Measurements from ENCODE around the gene RGL1. TPM values are rescaled to one million over a fixed set of nuclear protein-coding genes. Genes with fewer than 3 reads are reported as not detected.

RGL1 gene
- polyA plus RNA-seq, 4 donors = 47.4 to 59.6 (median 52.7) TPM

GRCh38 chr1:183910845-183911244 lies 105.9 kb downstream of the RGL1 start:
- no peak for DNase-seq (ENCODE audit: low read depth in 4 of 4, low spot score in 3 of 4)

- DNase-seq (ENCODE audit: low read depth in 4 of 4, low spot score in 3 of 4) = no peak
Observed at GRCh38 chr1:183911285-183911684, 106.4 kb downstream of the RGL1 start.

DNA sequence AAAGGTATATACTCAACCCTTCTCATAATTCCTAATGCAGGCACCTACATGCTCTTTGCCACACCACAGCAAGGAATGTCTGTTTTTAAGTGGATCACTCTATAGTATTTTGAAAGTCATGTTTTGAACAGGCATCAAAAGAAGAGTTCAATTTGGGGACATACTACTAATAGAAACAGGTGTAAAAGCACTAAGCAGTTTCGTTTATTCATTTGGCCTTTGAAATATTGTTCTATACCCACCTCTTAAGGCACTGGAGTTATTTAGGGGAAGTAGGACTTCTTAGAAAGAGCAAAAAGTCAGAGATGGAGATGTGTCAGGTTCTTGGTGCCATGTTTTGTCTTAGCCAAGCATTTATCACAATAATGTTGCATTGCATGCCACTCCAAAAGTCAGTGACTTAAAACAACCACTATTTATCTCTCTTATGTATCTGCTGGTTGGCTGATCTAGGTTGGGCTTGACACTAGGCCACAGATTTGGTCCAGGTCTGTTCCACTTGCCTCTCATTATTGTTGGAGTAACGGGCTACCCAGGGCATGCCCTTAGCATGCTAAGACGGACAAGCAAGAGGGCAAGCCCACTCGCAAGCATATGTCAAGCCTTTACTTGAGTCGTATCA lies 107.5 kb downstream of the RGL1 start:
- no peak for DNase-seq (ENCODE audit: low read depth in 4 of 4, low spot score in 3 of 4)

- DNase-seq (ENCODE audit: low read depth in 4 of 4, low spot score in 3 of 4) = no peak
Observed at GRCh38 chr1:183913567-183913993, 108.7 kb downstream of the RGL1 start.

DNA sequence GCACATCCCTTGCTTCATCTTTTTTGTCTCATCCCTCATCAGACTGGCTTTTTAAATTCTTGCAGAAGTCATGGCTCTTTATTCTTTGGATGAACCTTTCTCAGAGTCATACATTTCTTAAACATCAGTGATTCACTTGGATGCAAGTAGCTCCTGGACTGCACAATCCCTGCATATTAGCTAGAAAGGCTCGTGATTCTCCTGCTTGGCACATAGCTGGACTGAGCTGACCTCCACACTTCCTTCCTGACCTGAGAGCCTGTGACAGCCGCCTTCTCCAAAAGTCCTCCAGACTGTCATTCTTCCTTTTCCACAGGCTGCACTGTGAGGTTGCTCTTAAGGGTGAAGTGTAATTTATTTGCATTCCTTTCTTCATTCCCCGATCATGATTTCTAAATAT lies 109.4 kb downstream of the RGL1 start:
- DNase-seq (ENCODE audit: low read depth in 4 of 4, low spot score in 3 of 4) = no peak

DNA sequence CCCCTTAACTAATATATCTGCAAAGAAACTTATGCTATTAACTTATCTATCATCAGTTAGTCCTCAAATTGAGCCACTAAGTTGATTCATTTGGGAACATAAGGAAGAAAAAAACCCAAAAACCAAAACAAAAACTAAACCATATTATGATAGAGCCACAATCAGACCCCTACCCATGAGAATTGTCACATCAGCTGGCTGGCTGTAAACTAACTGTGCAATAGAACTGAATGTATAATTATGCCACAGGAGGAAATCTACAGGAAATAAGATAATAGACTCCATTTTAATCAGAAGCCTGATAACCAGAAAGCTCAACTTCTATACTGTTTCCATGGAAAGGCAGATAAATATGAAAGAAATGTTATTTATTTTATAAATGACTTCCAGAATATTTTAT lies 110.0 kb downstream of the RGL1 start:
- no peak for DNase-seq (ENCODE audit: low read depth in 4 of 4, low spot score in 3 of 4)

DNA sequence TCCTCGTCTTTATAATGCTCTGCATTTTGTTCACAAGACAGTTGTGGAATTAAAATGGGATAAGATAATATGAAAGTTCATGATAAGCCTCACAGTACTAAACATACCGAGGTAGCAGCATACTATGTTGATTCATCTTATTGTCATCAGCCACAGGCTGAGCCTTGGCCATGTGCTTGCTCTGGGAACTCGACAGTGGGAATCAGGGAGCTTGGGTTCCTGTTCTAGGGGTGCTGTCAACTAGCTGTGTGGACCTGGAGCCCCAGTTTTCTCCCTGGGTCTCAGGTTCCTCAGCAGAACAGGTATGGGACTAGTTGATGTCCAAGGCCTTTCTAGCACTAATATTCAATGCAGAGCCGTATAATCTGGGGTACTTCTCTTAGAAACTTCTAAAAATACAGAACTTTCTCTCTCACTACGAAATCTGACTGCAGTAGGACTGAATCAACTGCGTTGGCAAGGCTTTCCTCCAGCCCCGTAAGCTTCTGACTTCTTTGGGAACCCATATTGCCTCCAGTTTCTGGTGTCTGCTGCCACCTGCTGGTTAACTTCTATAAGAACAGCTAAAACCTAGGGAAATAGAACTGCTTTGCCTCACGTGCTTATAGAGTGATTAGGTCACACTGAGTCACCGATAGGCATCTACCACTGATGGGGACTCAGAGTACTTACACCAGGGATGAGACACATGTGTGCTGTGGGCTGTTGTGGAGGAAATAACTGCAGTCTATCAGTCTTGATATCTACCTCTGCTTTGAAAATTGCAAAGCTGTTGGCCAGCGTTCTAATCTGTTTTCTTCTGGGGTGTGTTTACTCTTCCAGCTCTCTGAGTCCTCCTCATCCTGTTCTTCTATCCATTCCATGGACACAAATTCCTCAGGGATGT lies 110.9 kb downstream of the RGL1 start:
- DNase-seq (ENCODE audit: low read depth in 4 of 4, low spot score in 3 of 4) = peak; percentile 73 to 80 (median 79)

GRCh38 chr1:183916574-183916973 lies 111.7 kb downstream of the RGL1 start:
- DNase-seq (ENCODE audit: low read depth in 4 of 4, low spot score in 3 of 4) = no peak

GRCh38 chr1:183918589-183918988 lies 113.7 kb downstream of the RGL1 start:
- no peak for DNase-seq (ENCODE audit: low read depth in 4 of 4, low spot score in 3 of 4)

DNA sequence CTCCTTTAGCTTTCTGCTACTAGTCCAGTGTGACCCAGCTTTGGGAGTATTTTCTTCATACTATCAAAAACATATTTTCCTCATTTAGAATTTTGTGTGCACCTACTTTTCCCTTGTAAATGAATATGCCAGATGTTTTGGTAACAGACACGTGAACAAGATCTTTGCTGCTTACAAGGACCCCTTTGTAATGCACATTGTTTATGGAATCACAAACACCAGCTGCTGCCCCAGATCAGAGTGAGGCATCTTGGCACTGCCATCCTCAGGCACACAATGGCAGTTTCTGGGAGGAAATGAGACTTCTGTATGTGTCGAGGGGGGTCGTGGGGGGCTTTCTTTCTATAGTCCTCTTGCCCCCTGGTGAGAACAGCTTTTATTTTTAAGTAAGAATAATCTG lies 115.7 kb downstream of the RGL1 start:
- no peak for DNase-seq (ENCODE audit: low read depth in 4 of 4, low spot score in 3 of 4)

GRCh38 chr1:183922197-183922596 lies 117.3 kb downstream of the RGL1 start:
- DNase-seq (ENCODE audit: low read depth in 4 of 4, low spot score in 3 of 4) = no peak

- no peak for DNase-seq (ENCODE audit: low read depth in 4 of 4, low spot score in 3 of 4)
Observed at GRCh38 chr1:183925947-183926346, 121.0 kb downstream of the RGL1 start.

DNA sequence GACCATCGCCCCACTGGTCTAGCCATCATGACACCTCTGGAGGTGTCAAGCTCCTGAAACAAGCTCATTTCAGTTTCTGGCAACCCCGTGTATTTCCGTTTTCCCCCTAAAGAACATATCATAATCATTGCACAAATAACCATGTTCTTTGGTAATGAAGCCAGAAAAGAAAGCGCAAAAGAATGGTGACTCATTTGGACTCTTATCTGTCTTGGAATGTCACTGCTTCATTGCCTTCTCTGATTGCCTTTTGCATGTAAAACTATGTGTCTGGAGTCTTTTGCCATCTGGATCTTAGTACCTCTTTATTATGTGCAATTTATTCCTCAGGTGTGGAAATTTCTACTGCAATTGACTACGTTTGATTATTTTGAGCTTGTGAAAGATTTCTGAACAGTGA lies 122.1 kb downstream of the RGL1 start:
- DNase-seq (ENCODE audit: low read depth in 4 of 4, low spot score in 3 of 4) = no peak

DNA sequence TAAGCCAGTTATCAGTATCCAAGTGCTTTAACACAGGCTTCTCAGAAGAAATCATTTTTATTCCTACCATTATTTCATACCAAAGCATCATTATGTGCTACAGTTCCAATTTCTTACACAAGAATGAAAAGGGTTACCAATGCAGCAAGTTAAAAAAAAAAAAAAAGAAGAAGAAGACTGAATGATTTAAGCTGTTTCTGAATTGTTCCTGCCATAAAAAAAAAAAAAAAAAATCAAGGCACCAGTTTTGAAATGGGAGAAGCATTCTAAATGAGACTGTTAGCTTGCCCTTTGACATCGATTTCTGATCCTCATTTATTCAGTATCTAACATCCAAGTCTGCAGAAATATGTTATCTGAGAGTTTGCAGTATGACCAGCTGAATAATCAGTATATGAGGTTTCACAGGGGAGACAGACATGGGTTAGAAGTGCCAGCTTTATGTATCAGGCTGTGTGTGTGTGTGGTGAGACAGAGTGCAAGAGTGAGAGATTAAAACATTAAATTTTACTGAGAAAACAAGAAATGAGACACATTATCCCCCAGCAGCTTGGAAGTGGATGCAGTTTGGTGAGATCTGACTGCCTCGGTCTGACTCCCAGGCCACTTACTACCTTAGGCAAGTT lies 126.8 kb downstream of the RGL1 start:
- no peak for DNase-seq (ENCODE audit: low read depth in 4 of 4, low spot score in 3 of 4)

GRCh38 chr1:183932412-183932811 lies 127.5 kb downstream of the RGL1 start:
- DNase-seq (ENCODE audit: low read depth in 4 of 4, low spot score in 3 of 4) = no peak

GRCh38 chr1:183933528-183934179 lies 128.7 kb downstream of the RGL1 start:
- DNase-seq (ENCODE audit: low read depth in 4 of 4, low spot score in 3 of 4) = no peak

DNA sequence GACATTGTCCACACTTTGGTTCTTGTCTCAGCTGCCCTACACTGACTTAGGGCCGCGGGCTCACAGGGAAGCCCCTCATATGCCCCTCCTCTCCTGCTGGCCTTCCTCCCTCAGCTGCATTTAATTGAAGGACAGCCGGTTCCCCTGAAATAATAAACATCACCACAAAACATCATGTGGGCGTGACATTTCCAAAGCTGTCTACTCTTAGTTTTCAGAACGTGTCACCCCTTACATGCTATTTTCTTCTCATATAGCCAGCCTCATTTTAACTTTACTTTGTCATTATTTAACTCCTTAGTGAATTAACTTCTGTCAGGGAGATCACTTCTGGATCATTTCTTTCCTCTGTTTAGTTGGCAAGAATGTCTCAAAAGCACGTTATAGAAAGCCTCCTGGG lies 129.4 kb downstream of the RGL1 start:
- DNase-seq (ENCODE audit: low read depth in 4 of 4, low spot score in 3 of 4) = no peak

- DNase-seq (ENCODE audit: low read depth in 4 of 4, low spot score in 3 of 4) = no peak
Observed at GRCh38 chr1:183936009-183936408, 131.1 kb downstream of the RGL1 start.

DNA sequence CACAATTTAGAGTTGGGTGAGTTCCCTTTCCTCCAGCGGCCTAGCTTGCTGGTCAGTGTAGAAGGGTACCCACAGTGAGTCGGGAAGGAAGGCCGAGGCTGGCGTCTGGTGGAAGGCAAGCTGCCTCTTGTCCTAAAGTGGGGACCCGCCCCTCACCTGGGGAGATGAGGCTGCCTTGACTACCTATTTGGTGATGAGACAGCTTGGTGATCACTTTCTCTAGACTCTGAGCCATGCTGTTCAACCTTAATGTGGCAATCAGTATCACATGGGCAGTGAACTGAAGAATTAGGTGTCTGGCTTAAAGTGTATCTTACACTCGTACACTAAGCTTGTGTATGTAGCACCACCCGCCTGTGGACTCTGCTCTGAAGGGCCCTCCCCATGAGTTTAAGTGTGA lies 131.9 kb downstream of the RGL1 start:
- DNase-seq (ENCODE audit: low read depth in 4 of 4, low spot score in 3 of 4) = no peak

- DNase-seq (ENCODE audit: low read depth in 4 of 4, low spot score in 3 of 4) = no peak
Observed at GRCh38 chr1:183937611-183938010, 132.7 kb downstream of the RGL1 start.

- no peak for DNase-seq (ENCODE audit: low read depth in 4 of 4, low spot score in 3 of 4)
Observed at GRCh38 chr1:183941001-183941400, 136.1 kb downstream of the RGL1 start.

All from right renal pelvis (tissue), 4 donors.